K562 (cell line): ENCODE results near the gene TMEM120B. TPM values are rescaled to one million over a fixed set of nuclear protein-coding genes. Genes with fewer than 3 reads are reported as not detected.
A peak's percentile ranks its signal among the peaks of the same experiment; 100 is the strongest.

Experiments used
- BRF1 ChIP-seq: IDR thresholded peaks from 3 replicates; pipeline ENCODE4 v1.6.1; 2011; ENCODE audit warnings: borderline replicate concordance, mild to moderate bottlenecking; ENCODE audit not compliant: insufficient read length; ENCODE audit errors: extremely low read depth
- CHD1 ChIP-seq: fragments of 200-600 bp; sonication (generic); IDR thresholded peaks from one replicate; pipeline ENCODE4 v1.6.1; 2012; ENCODE audit warnings: mild to moderate bottlenecking, moderate library complexity, low read length, inconsistent platforms
- ELF2 ChIP-seq: fragments of 250-450 bp; sonication (Bioruptor Pico); IDR thresholded peaks from 2 replicates; pipeline ENCODE4 v1.5.0; 2021; ENCODE audit warnings: mild to moderate bottlenecking
- GMEB1 ChIP-seq: fragments of 250-450 bp; sonication (Bioruptor Pico); IDR thresholded peaks from 2 replicates; pipeline ENCODE4 v1.4.0; 2020; ENCODE audit warnings: mild to moderate bottlenecking
- HEY1 ChIP-seq: fragments of 250-450 bp; sonication (Bioruptor Pico); IDR thresholded peaks from 2 replicates; pipeline ENCODE4 v1.5.0; 2020; ENCODE audit warnings: mild to moderate bottlenecking, moderate library complexity, borderline replicate concordance
- ID3 ChIP-seq, 2 experiments: fragments of 250-450 bp in 1 of 2; fragments of 450-650 bp in 1 of 2; sonication (Bioruptor Pico) in 1 of 2; IDR thresholded peaks; 2 replicates each; pipeline versions ENCODE4 v1.6.1 to v1.8.0; 2016 to 2021; ENCODE audit warnings: mild to moderate bottlenecking in 2 of 2, moderate library complexity in 2 of 2, missing compliant biosample characterization in 1 of 2, missing genetic modification characterization in 1 of 2
- MAFK ChIP-seq: IDR thresholded peaks from 2 replicates; pipeline ENCODE4 v1.6.1; 2011; ENCODE audit warnings: low read length, improper control_type of control experiment
- MNT ChIP-seq, 2 experiments: fragments of 450-650 bp; conservative IDR thresholded peaks; 2 replicates each; pipeline ENCODE4 v1.6.1; 2017; ENCODE audit warnings: mild to moderate bottlenecking in 2 of 2, moderate library complexity in 2 of 2
- NFYB ChIP-seq: IDR thresholded peaks from 2 replicates; pipeline ENCODE4 v1.6.1; 2011; ENCODE audit warnings: mild to moderate bottlenecking, moderate library complexity; ENCODE audit not compliant: insufficient read length; ENCODE audit errors: extremely low read depth
- POU5F1 ChIP-seq: fragments of 150-350 bp; IDR thresholded peaks from 2 replicates; pipeline ENCODE4 v1.6.1; 2014; ENCODE audit warnings: borderline replicate concordance, low read length, low read depth, mild to moderate bottlenecking; ENCODE audit not compliant: partially characterized antibody
- RAD21 ChIP-seq, 2 experiments: fragments of 250-450 bp in 1 of 2; fragments of 450-650 bp in 1 of 2; sonication (Bioruptor Pico) in 1 of 2; formaldehyde crosslinking in 1 of 2; IDR thresholded peaks in 1 of 2; conservative IDR thresholded peaks in 1 of 2; 2 replicates each; pipeline versions ENCODE4 v1.4.0 to v1.8.0; 2020 to 2022; ENCODE audit warnings: mild to moderate bottlenecking in 2 of 2, moderate library complexity in 1 of 2
- RAD51 ChIP-seq: fragments of 450-650 bp; IDR thresholded peaks from 2 replicates; pipeline ENCODE4 v1.7.1; 2016; ENCODE audit warnings: low read depth, mild to moderate bottlenecking, borderline replicate concordance
- STAT5A ChIP-seq: IDR thresholded peaks from 2 replicates; pipeline ENCODE4 v1.6.1; 2012; ENCODE audit warnings: low read length, inconsistent platforms, borderline replicate concordance
- TEAD4 ChIP-seq, 2 experiments: sonication (generic) in 1 of 2; formaldehyde crosslinking in 1 of 2; IDR thresholded peaks; 2 replicates each; pipeline versions ENCODE4 v1.6.1 to v1.8.0; 2012 to 2022; ENCODE audit warnings: borderline replicate concordance in 1 of 2, inconsistent platforms in 1 of 2, low read length in 1 of 2, mild to moderate bottlenecking in 1 of 2, missing genetic modification reagents in 1 of 2
- TFE3 ChIP-seq: fragments of 450-650 bp; formaldehyde crosslinking; IDR thresholded peaks from 2 replicates; pipeline ENCODE4 v1.4.0; 2020; ENCODE audit warnings: mild to moderate bottlenecking, mixed read lengths
- YBX1 ChIP-seq: fragments of 450-650 bp; IDR thresholded peaks from 2 replicates; pipeline ENCODE4 v1.7.1; 2016; ENCODE audit warnings: mild to moderate bottlenecking
- ZBTB43 ChIP-seq: sonication (generic); formaldehyde crosslinking; IDR thresholded peaks from 2 replicates; pipeline ENCODE4 v1.8.0; 2023; ENCODE audit warnings: mild to moderate bottlenecking, missing genetic modification reagents
- ZNF212 ChIP-seq: fragments of 450-650 bp; formaldehyde crosslinking; IDR thresholded peaks from 2 replicates; pipeline ENCODE4 v1.4.0; 2020; ENCODE audit warnings: mild to moderate bottlenecking
- ZNF445 ChIP-seq: fragments of 250-450 bp; sonication (Bioruptor Pico); IDR thresholded peaks from 2 replicates; pipeline ENCODE4 v1.4.0; 2020; ENCODE audit warnings: low read depth, mild to moderate bottlenecking, moderate library complexity
- polyA plus RNA-seq, 8 experiments: library from polyadenylated mRNA; depleted of rRNA in 4 of 8; stranded (reverse) in 5 of 8; unstranded in 3 of 8; fragments of >200 nt; fragmentation: Nextera tagmentation in 2 of 8; fragmentation: Illumina TruSeq in 1 of 8; extraction: Ambion mirVana in 2 of 8; extraction: Trizol in 1 of 8; gene quantifications; 2 replicates each; pipeline versions ENCODE4 v1.2.1 to v1.2.3, GENCODE V29; 2011 to 2014; ENCODE audit warnings: inconsistent platforms in 1 of 8, missing spikeins in 1 of 8
- total RNA-seq, 7 experiments: library from RNA; depleted of rRNA in 6 of 7; stranded (reverse); fragments of >200 nt in 6 of 7; fragmentation: Illumina TruSeq in 2 of 7; extraction: Trizol in 2 of 7; gene quantifications; 2 replicates each; pipeline versions ENCODE4 v1.2.1 to v1.2.3, GENCODE V29; 2011 to 2021; ENCODE audit warnings: low replicate concordance in 1 of 7

The TMEM120B gene
- total and polyA plus RNA-seq, 9 of the 15 experiments (the other 6 are each of a cell fraction or from before 2014, with no cell fraction given), result 1.7 to 18.6 (median 7.4) TPM

GRCh38 chr12:121795034-121795968, 82.7 kb downstream of the TMEM120B start (continued):
- TF ChIP-seq GMEB1 (CRISPR knock-in tag), result no peak
- TF ChIP-seq HEY1 (CRISPR knock-in tag), result no peak
- TF ChIP-seq RAD21 (CRISPR knock-in tag; conservative IDR thresholded peaks at IDR 0.05 in 1 of 2, IDR thresholded peaks at IDR 0.05 in 1 of 2), result peak; percentile 90 to 97
- TF ChIP-seq TFE3 (CRISPR knock-in tag), result no peak
- TF ChIP-seq ELF2 (CRISPR knock-in tag), result no peak
- peak; percentile 33; the same call in 1 of the 2 replicates for TF ChIP-seq TEAD4 (IDR thresholded peaks at IDR 0.05; ENCODE audit: low read length)
- no peak for TF ChIP-seq TEAD4 (CRISPR knock-in tag; IDR thresholded peaks at IDR 0.05; ENCODE audit: borderline replicate concordance)
- TF ChIP-seq BRF1, result no peak
- TF ChIP-seq POU5F1, result no peak
- peak; percentile 59 for TF ChIP-seq MAFK
- TF ChIP-seq ZNF212 (CRISPR knock-in tag), result no peak
- no peak for TF ChIP-seq RAD51
- no peak for TF ChIP-seq YBX1
- no peak for TF ChIP-seq CHD1
- TF ChIP-seq ZNF445 (CRISPR knock-in tag), result no peak
- TF ChIP-seq STAT5A, result no peak
- TF ChIP-seq MNT (conservative IDR thresholded peaks at IDR 0.05), result no peak
- TF ChIP-seq ZBTB43 (CRISPR knock-in tag), result no peak
- TF ChIP-seq ID3 (CRISPR knock-in tag; IDR thresholded peaks at IDR 0.05), result no peak
- no peak; the same call in 1 of the 2 replicates for TF ChIP-seq ID3 (tag; IDR thresholded peaks at IDR 0.05)
- TF ChIP-seq NFYB, result no peak
